ENCODE measurements around the gene CLDND1.

Gene CLDND1

GRCh38 chr3:98540346-98540745 is 17.6 kb upstream of the CLDND1 start:
- TF ChIP-seq, protein P1, sequence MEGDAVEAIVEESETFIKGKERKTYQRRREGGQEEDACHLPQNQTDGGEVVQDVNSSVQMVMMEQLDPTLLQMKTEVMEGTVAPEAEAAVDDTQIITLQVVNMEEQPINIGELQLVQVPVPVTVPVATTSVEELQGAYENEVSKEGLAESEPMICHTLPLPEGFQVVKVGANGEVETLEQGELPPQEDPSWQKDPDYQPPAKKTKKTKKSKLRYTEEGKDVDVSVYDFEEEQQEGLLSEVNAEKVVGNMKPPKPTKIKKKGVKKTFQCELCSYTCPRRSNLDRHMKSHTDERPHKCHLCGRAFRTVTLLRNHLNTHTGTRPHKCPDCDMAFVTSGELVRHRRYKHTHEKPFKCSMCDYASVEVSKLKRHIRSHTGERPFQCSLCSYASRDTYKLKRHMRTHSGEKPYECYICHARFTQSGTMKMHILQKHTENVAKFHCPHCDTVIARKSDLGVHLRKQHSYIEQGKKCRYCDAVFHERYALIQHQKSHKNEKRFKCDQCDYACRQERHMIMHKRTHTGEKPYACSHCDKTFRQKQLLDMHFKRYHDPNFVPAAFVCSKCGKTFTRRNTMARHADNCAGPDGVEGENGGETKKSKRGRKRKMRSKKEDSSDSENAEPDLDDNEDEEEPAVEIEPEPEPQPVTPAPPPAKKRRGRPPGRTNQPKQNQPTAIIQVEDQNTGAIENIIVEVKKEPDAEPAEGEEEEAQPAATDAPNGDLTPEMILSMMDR (IDR thresholded peaks at IDR 0.05; ENCODE audit: borderline replicate concordance, control extremely low read depth, extremely low read depth, insufficient read depth, missing control alignments), result no peak
- in situ Hi-C loops (cut with MboI; ENCODE audit: low sequenced_read_pairs, unreplicated experiment), result no loop called here

DNA sequence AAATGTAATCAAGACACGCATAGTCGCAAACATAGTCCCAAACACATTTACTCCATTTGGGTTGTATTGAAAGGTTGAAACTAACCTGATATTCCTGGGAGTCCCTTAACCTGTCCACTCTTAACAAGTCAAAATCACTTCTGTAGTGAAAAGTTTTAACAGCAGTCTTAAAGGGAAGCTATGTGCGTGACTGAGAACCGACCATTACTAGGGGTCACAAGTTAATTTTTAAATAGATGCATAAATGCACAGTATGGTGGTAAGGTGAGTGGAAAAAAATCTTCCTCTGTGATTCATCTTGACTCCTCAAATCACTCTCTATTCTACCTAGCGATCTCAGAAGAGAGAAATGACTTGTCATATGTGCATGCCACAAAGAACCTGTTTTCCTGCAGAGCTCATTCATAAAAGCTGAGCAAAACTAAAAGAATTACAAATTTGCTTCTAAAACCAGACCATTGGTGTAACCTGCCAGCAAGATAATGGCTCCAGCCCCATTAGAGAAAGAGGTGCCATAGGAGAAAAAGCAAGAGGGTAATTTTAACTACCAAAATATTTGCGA is 13.8 kb upstream of the CLDND1 start:
- in situ Hi-C loops (cut with MboI; ENCODE audit: low sequenced_read_pairs, unreplicated experiment), result no loop called here
- TF ChIP-seq, protein P1 (IDR thresholded peaks at IDR 0.05; ENCODE audit: borderline replicate concordance, control extremely low read depth, extremely low read depth, insufficient read depth, missing control alignments), result no peak
- peak; percentile 44 for DNase-seq (ENCODE audit: low spot score)

More at GRCh38 chr3:98540346-98540745, 17.6 kb upstream of the CLDND1 start:
- peak; percentile 38 for DNase-seq (ENCODE audit: low spot score)

DNA sequence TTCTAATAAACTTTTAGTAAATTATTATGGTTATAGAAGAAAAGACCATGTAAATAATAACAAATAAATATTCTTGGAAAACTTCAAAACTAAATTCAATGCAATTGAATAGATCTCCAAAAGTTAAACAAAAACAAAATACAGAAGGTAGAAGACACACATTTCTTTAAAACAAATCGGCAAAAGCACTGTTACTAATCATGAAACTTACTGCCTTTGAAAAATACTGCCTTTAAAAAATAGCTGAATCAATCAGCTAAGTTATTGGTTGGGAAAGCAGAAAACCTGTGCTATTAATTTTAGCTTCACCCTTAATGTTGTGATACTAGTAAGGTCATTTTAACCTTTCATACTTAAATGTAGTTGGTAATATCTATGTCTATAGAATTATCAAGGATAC is 12.0 kb upstream of the CLDND1 start:
- TF ChIP-seq, protein P1 (IDR thresholded peaks at IDR 0.05; ENCODE audit: borderline replicate concordance, control extremely low read depth, extremely low read depth, insufficient read depth, missing control alignments), result no peak
- DNase-seq (ENCODE audit: low spot score), result no peak
- in situ Hi-C loops (cut with MboI; ENCODE audit: low sequenced_read_pairs, unreplicated experiment), result no loop called here

- no peak for DNase-seq (ENCODE audit: low spot score)
- TF ChIP-seq, protein P1 (IDR thresholded peaks at IDR 0.05; ENCODE audit: borderline replicate concordance, control extremely low read depth, extremely low read depth, insufficient read depth, missing control alignments), result no peak
- in situ Hi-C loops (cut with MboI; ENCODE audit: low sequenced_read_pairs, unreplicated experiment), result no loop called here
These were observed 11.5 kb upstream of the CLDND1 start for GRCh38 chr3:98534168-98534567.

DNA sequence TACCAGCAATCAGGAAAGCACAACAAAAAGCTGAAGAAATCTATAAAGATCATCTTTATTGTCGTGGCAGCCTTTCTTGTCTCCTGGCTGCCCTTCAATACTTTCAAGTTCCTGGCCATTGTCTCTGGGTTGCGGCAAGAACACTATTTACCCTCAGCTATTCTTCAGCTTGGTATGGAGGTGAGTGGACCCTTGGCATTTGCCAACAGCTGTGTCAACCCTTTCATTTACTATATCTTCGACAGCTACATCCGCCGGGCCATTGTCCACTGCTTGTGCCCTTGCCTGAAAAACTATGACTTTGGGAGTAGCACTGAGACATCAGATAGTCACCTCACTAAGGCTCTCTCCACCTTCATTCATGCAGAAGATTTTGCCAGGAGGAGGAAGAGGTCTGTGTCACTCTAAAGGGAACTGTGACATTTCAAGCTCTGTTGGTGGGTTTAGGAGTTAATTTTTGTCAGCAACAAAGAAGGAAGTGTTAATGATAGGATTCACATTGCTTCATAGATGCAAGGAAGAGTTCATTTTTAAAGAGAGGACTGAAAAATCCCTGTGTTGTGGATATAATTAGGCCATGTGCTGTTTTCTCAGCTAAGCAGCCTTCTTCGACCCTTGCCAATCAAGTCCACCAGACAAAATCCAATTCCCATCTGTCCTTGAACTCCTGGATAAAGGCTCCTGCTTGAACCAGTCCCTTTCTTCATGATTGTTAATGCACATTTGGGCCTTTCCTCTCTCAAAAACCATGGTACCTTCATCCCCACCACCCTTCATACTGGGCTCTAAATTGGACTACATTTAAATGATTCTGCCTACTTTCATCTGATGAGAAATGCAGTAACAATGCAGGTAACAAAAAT is 10.2 kb upstream of the CLDND1 start:
- in situ Hi-C loops (cut with MboI; ENCODE audit: low sequenced_read_pairs, unreplicated experiment), result no loop called here
- DNase-seq (ENCODE audit: low spot score), result no peak
- TF ChIP-seq, protein P1 (IDR thresholded peaks at IDR 0.05; ENCODE audit: borderline replicate concordance, control extremely low read depth, extremely low read depth, insufficient read depth, missing control alignments), result no peak

DNA sequence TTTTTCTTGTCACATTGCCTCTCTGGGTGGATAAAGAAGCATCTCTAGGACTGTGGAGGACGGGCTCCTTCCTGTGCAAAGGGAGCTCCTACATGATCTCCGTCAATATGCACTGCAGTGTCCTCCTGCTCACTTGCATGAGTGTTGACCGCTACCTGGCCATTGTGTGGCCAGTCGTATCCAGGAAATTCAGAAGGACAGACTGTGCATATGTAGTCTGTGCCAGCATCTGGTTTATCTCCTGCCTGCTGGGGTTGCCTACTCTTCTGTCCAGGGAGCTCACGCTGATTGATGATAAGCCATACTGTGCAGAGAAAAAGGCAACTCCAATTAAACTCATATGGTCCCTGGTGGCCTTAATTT is 9.6 kb upstream of the CLDND1 start:
- no peak for DNase-seq (ENCODE audit: low spot score)
- in situ Hi-C loops (cut with MboI; ENCODE audit: low sequenced_read_pairs, unreplicated experiment), result no loop called here
- TF ChIP-seq, protein P1 (IDR thresholded peaks at IDR 0.05; ENCODE audit: borderline replicate concordance, control extremely low read depth, extremely low read depth, insufficient read depth, missing control alignments), result no peak

Data from GM13976 (cell line).